DOHH2 (cell line): ENCODE results near the gene TMEM221.

ENCODE experiments used
- H3F3A ChIP-seq: fragments of 200-600 bp; sonication (generic), shearing (Covaris generic); 2 replicates; pipeline ENCODE4 v1.6.0; 2016; ENCODE audit warnings: antibody characterized with exemption, mild to moderate bottlenecking; ENCODE audit not compliant: control insufficient read depth, insufficient read depth
- H3K27ac ChIP-seq: fragments of 200-600 bp; sonication (generic); 2 replicates; pipeline ENCODE4 v1.5.1; 2014; ENCODE audit warnings: low read depth, mild to moderate bottlenecking, low read length, moderate library complexity
- H3K27me3 ChIP-seq: fragments of 200-600 bp; sonication (generic); 2 replicates; pipeline ENCODE4 v1.6.1; 2014; ENCODE audit warnings: mild to moderate bottlenecking, low read length, mixed read lengths; ENCODE audit not compliant: control insufficient read depth
- H3K36me3 ChIP-seq: fragments of 200-600 bp; sonication (generic); 2 replicates; pipeline ENCODE4 v1.6.1; 2014; ENCODE audit warnings: mild to moderate bottlenecking, low read length, moderate library complexity, mixed read lengths; ENCODE audit not compliant: control insufficient read depth
- H3K4me1 ChIP-seq: fragments of 200-600 bp; sonication (generic); 2 replicates; pipeline ENCODE4 v1.6.1; 2014; ENCODE audit warnings: mild to moderate bottlenecking, low read length, mixed read lengths; ENCODE audit not compliant: control insufficient read depth
- H3K4me2 ChIP-seq: fragments of 200-600 bp; sonication (generic); 2 replicates; pipeline ENCODE4 v1.6.0; 2014; ENCODE audit warnings: mild to moderate bottlenecking, low read length, moderate library complexity
- H3K4me3 ChIP-seq: fragments of 200-600 bp; sonication (generic); 2 replicates; pipeline ENCODE4 v1.5.1; 2014; ENCODE audit warnings: mild to moderate bottlenecking, low read length, mixed read lengths
- H3K79me2 ChIP-seq: fragments of 200-600 bp; sonication (generic); 2 replicates; pipeline ENCODE4 v1.6.1; 2014; ENCODE audit warnings: mild to moderate bottlenecking, low read length, mixed read lengths; ENCODE audit not compliant: control insufficient read depth
- H3K9me2 ChIP-seq: fragments of 200-600 bp; sonication (generic); replicated peaks from 2 replicates; pipeline ENCODE4 v1.6.1; 2014; ENCODE audit warnings: mild to moderate bottlenecking, low read length, mixed read lengths; ENCODE audit not compliant: control insufficient read depth
- H3K9me3 ChIP-seq: fragments of 200-600 bp; sonication (generic); 2 replicates; pipeline ENCODE4 v1.6.1; 2014; ENCODE audit warnings: antibody characterized with exemption, low read length, mixed read lengths; ENCODE audit not compliant: control insufficient read depth, insufficient read depth
- H4K20me1 ChIP-seq: fragments of 200-600 bp; sonication (generic); 2 replicates; pipeline ENCODE4 v1.6.0; 2014; ENCODE audit warnings: low read depth, mild to moderate bottlenecking, antibody characterized with exemption, low read length, moderate library complexity; ENCODE audit not compliant: control insufficient read depth, insufficient read depth
- CTCF ChIP-seq: fragments of 200-600 bp; sonication (generic); IDR thresholded peaks from one replicate; pipeline ENCODE4 v1.5.1; 2014; ENCODE audit warnings: antibody characterized with exemption, mild to moderate bottlenecking, low read depth, low read length; ENCODE audit not compliant: poor library complexity, severe bottlenecking
- EZH2phosphoT487 ChIP-seq: fragments of 200-600 bp; sonication (generic); IDR thresholded peaks from 2 replicates; pipeline ENCODE4 v1.6.1; 2017; ENCODE audit warnings: borderline replicate concordance, mild to moderate bottlenecking, antibody characterized with exemption, low read length, moderate library complexity, mixed read lengths

TMEM221 gene

GRCh38 chr19:17468302-17469091 lies 20.0 kb upstream of the TMEM221 start:
- no peak overlapping the region for H3K27ac ChIP-seq
- H3K4me3 ChIP-seq = peak overlapping the region; percentile 93

GRCh38 chr19:17467471-17468301 lies 19.2 kb upstream of the TMEM221 start:
- H3K4me2 ChIP-seq = peak overlapping the region; percentile 20; the same call in 1 of the 2 replicates
- H3K79me2 ChIP-seq = no peaks in the 10 kb centered on the region
- H3K27ac ChIP-seq = no peak overlapping the region
- no peaks in the 10 kb centered on the region for H4K20me1 ChIP-seq
- H3K36me3 ChIP-seq = no peaks in the 10 kb centered on the region
- peaks cover 34% of the 10 kb centered on the region for H3K4me1 ChIP-seq
- H3K9me3 ChIP-seq = no peaks in the 10 kb centered on the region
- peaks cover 12% of the 10 kb centered on the region for H3K27me3 ChIP-seq
- no peak overlapping the region for H3K4me3 ChIP-seq
- H3F3A ChIP-seq = peaks cover 3% of the 10 kb centered on the region; the same call in 1 of the 2 replicates
- TF ChIP-seq EZH2phosphoT487 (no peak), CTCF (no peak)
- H3K9me2 ChIP-seq = no peaks in the 10 kb centered on the region

More at GRCh38 chr19:17468302-17469091, 20.0 kb upstream of the TMEM221 start:
- no peaks in the 10 kb centered on the region for H3K9me2 ChIP-seq
- no peaks in the 10 kb centered on the region for H3K79me2 ChIP-seq
- H3K4me2 ChIP-seq = peak overlapping the region; percentile 97
- peaks cover 3% of the 10 kb centered on the region; the same call in 1 of the 2 replicates for H3F3A ChIP-seq
- TF ChIP-seq CTCF (no peak), EZH2phosphoT487 (no peak)
- peaks cover 16% of the 10 kb centered on the region for H3K27me3 ChIP-seq
- H4K20me1 ChIP-seq = no peaks in the 10 kb centered on the region
- no peaks in the 10 kb centered on the region for H3K9me3 ChIP-seq
- H3K4me1 ChIP-seq = peaks cover 34% of the 10 kb centered on the region
- no peaks in the 10 kb centered on the region for H3K36me3 ChIP-seq

- H3F3A ChIP-seq = peaks cover 3% of the 10 kb centered on the region; the same call in 1 of the 2 replicates
- H3K4me3 ChIP-seq = no peak overlapping the region
- H3K36me3 ChIP-seq = no peaks in the 10 kb centered on the region
- peaks cover 6% of the 10 kb centered on the region for H3K27me3 ChIP-seq
- no peaks in the 10 kb centered on the region for H3K9me3 ChIP-seq
- TF ChIP-seq EZH2phosphoT487 (no peak), CTCF (no peak)
- no peak overlapping the region for H3K27ac ChIP-seq
- H4K20me1 ChIP-seq = no peaks in the 10 kb centered on the region
- H3K9me2 ChIP-seq = no peaks in the 10 kb centered on the region
- no peaks in the 10 kb centered on the region for H3K79me2 ChIP-seq
- H3K4me1 ChIP-seq = peaks cover 34% of the 10 kb centered on the region
- H3K4me2 ChIP-seq = no peak overlapping the region
Measured at GRCh38 chr19:17466487-17466850, 18.0 kb upstream of the TMEM221 start.
